ENCODE results near the gene NSUN3. TPM values are rescaled to one million over a fixed set of nuclear protein-coding genes. Genes with fewer than 3 reads are reported as not detected.

NSUN3 gene
- total and polyA plus RNA-seq, 2 donors (not counting 1 experiment from before 2014, with no cell fraction given): 6.5 to 25.7 TPM

GRCh38 chr3:94095111-94095510, 32.2 kb downstream of the NSUN3 start:
- H4K20me1 ChIP-seq (ENCODE audit: control insufficient read depth, insufficient read depth, low read length, poor library complexity, severe bottlenecking): no peaks in the 10 kb centered on the region
- no peak overlapping the region for H3K4me2 ChIP-seq (replicated peaks; ENCODE audit: low read depth, low read length, poor library complexity, severe bottlenecking)
- Mint-ChIP-seq H3K4me1 (no peaks in the 10 kb centered on the region), H3K27me3 (no peaks in the 10 kb centered on the region), H3K27ac (no peak overlapping the region), H3K9me3 (ENCODE audit: insufficient read depth) (no peaks in the 10 kb centered on the region), H3K4me3 (no peak overlapping the region)
- H3K9ac ChIP-seq (ENCODE audit: low read length): no peak overlapping the region
- H2AFZ ChIP-seq (ENCODE audit: insufficient read depth, low read depth, low read length, poor library complexity, severe bottlenecking): no peak overlapping the region
- DNase-seq (no peak), ATAC-seq (ENCODE audit: low read depth) (no peak)
- H3K4me1 ChIP-seq (ENCODE audit: control insufficient read depth in 2 of 2, insufficient read depth in 2 of 2, low read length in 2 of 2): no peaks in the 10 kb centered on the region
- intact Hi-C loops (cut with micrococcal nuclease): no loop called here
- POLR2A ChIA-PET: no interaction called here
- H3K79me2 ChIP-seq (ENCODE audit: control insufficient read depth, insufficient read depth, low read length): no peaks in the 10 kb centered on the region
- CTCF ChIA-PET: no interaction called here
- no CpG with 5 or more reads among the region's 2 CpGs for WGBS (ENCODE audit: insufficient coverage)
- H3K36me3 ChIP-seq (replicated peaks in 1 of 2; ENCODE audit: control extremely low read depth in 1 of 2, control insufficient read depth in 1 of 2, extremely low read depth in 1 of 2, insufficient read depth in 2 of 2, low read length in 1 of 2): peaks cover 21 to 52% of the 10 kb centered on the region in 2 experiments
- no peaks in the 10 kb centered on the region for H3K27me3 ChIP-seq (replicated peaks in 1 of 4; ENCODE audit: control extremely low read depth in 1 of 4, control insufficient read depth in 3 of 4, insufficient read depth in 4 of 4, low read length in 3 of 4)
- no peak overlapping the region for H3K27ac ChIP-seq (ENCODE audit: low read length in 2 of 2)
- H3K9me3 ChIP-seq (ENCODE audit: control extremely low read depth in 1 of 3, control insufficient read depth in 2 of 3, insufficient read depth in 1 of 3, low read length in 2 of 3): no peaks in the 10 kb centered on the region
- no peak overlapping the region for H3K4me3 ChIP-seq (ENCODE audit: control extremely low read depth in 1 of 5, extremely low read depth in 1 of 5, insufficient read depth in 1 of 5, low read depth in 2 of 5, low read length in 4 of 5)
- no peak for TF ChIP-seq EZH2 (IDR thresholded peaks at IDR 0.05; ENCODE audit: borderline replicate concordance, insufficient read depth, low read depth, low read length, poor library complexity, severe bottlenecking)
- TF ChIP-seq CTCF (IDR thresholded peaks at IDR 0.05): no peak

- no peak overlapping the region for H3K27ac Mint-ChIP-seq
- no peaks in the 10 kb centered on the region for H3K4me1 Mint-ChIP-seq
- intact Hi-C loops (cut with micrococcal nuclease): no loop called here
- ATAC-seq (ENCODE audit: low read depth): no peak
- no peaks in the 10 kb centered on the region for H3K79me2 ChIP-seq (ENCODE audit: control insufficient read depth, insufficient read depth, low read length)
- no peaks in the 10 kb centered on the region for H3K27me3 Mint-ChIP-seq
- TF ChIP-seq CTCF (IDR thresholded peaks at IDR 0.05): no peak
- no peak for TF ChIP-seq EZH2 (IDR thresholded peaks at IDR 0.05; ENCODE audit: borderline replicate concordance, insufficient read depth, low read depth, low read length, poor library complexity, severe bottlenecking)
- no peaks in the 10 kb centered on the region for H3K9me3 Mint-ChIP-seq (ENCODE audit: insufficient read depth)
- H3K27me3 ChIP-seq (replicated peaks in 1 of 4; ENCODE audit: control extremely low read depth in 1 of 4, control insufficient read depth in 3 of 4, insufficient read depth in 4 of 4, low read length in 3 of 4): no peaks in the 10 kb centered on the region
- no peaks in the 10 kb centered on the region for H3K4me1 ChIP-seq (ENCODE audit: control insufficient read depth in 2 of 2, insufficient read depth in 2 of 2, low read length in 2 of 2)
- WGBS (ENCODE audit: insufficient coverage): 100% methylated on average over 1 of the region's 3 CpGs
- no peak overlapping the region for H3K9ac ChIP-seq (ENCODE audit: low read length)
- no peak overlapping the region for H3K4me2 ChIP-seq (replicated peaks; ENCODE audit: low read depth, low read length, poor library complexity, severe bottlenecking)
- no peaks in the 10 kb centered on the region for H4K20me1 ChIP-seq (ENCODE audit: control insufficient read depth, insufficient read depth, low read length, poor library complexity, severe bottlenecking)
- ChIA-PET POLR2A (no interaction called here), CTCF (no interaction called here)
- peaks cover 23 to 44% of the 10 kb centered on the region in 2 experiments for H3K36me3 ChIP-seq (replicated peaks in 1 of 2; ENCODE audit: control extremely low read depth in 1 of 2, control insufficient read depth in 1 of 2, extremely low read depth in 1 of 2, insufficient read depth in 2 of 2, low read length in 1 of 2)
- H3K9me3 ChIP-seq (ENCODE audit: control extremely low read depth in 1 of 3, control insufficient read depth in 2 of 3, insufficient read depth in 1 of 3, low read length in 2 of 3): no peaks in the 10 kb centered on the region
- H3K27ac ChIP-seq (ENCODE audit: low read length in 2 of 2): no peak overlapping the region
- no peak overlapping the region for H3K4me3 ChIP-seq (ENCODE audit: control extremely low read depth in 1 of 5, extremely low read depth in 1 of 5, insufficient read depth in 1 of 5, low read depth in 2 of 5, low read length in 4 of 5)
- DNase-seq: no peak
- no peak overlapping the region for H2AFZ ChIP-seq (ENCODE audit: insufficient read depth, low read depth, low read length, poor library complexity, severe bottlenecking)
- H3K4me3 Mint-ChIP-seq: no peak overlapping the region
Observed at GRCh38 chr3:94098452-94098851, 35.6 kb downstream of the NSUN3 start.
